Upper lobe of right lung (tissue), 1 donor: ENCODE results near the gene PRR5L. TPM values are rescaled to one million over a fixed set of nuclear protein-coding genes. Genes with fewer than 3 reads are reported as not detected.
A peak's percentile ranks its signal among the peaks of the same experiment; 100 is the strongest.

Experiments
- ATAC-seq: fragments of 200-7000 bp; cut with Tn5 transposase; one replicate; pipeline ENCODE4 v1.9.1; 2020; ENCODE audit warnings: mild to moderate bottlenecking, moderate library complexity
- DNase-seq: peaks from one replicate; pipeline ENCODE4 v3.0.0-alpha.2; 2020
- H3K27ac ChIP-seq: fragments of 200-600 bp; one replicate; pipeline ENCODE4 v1.8.0; 2022
- H3K27me3 ChIP-seq: fragments of 200-600 bp; one replicate; pipeline ENCODE4 v1.8.0; 2022; ENCODE audit warnings: mild to moderate bottlenecking
- H3K36me3 ChIP-seq: fragments of 200-600 bp; one replicate; pipeline ENCODE4 v1.8.0; 2022
- H3K4me1 ChIP-seq: fragments of 200-600 bp; one replicate; pipeline ENCODE4 v1.8.0; 2022
- H3K4me3 ChIP-seq: fragments of 200-600 bp; one replicate; pipeline ENCODE4 v1.8.0; 2022; ENCODE audit warnings: mild to moderate bottlenecking
- H3K9me3 ChIP-seq: fragments of 200-600 bp; one replicate; pipeline ENCODE4 v1.8.0; 2022
- CTCF ChIP-seq: fragments of 200-600 bp; IDR thresholded peaks from one replicate; pipeline ENCODE4 v1.8.0; 2022; ENCODE audit warnings: antibody characterized with exemption
- intact Hi-C: fragments of 100-400 bp; cut with DNase I; formaldehyde crosslinking; loops from one replicate; pipeline ENCODE4 v1.11.0; 2022
- total RNA-seq: library from RNA; stranded (reverse); fragmentation: NEBNext Ultra II Directional; extraction: Animal tissue kit (Norgen Biotek cat#: 25700); gene quantifications from one replicate; pipeline ENCODE4 v1.2.1, GENCODE V29; 2021
- donor health status: DM: no; HTN: yes; CAD: no; lungs with severe emphysema.

The PRR5L gene
- total RNA-seq, 1 donor from 2014 or later = 24.5 TPM

DNA sequence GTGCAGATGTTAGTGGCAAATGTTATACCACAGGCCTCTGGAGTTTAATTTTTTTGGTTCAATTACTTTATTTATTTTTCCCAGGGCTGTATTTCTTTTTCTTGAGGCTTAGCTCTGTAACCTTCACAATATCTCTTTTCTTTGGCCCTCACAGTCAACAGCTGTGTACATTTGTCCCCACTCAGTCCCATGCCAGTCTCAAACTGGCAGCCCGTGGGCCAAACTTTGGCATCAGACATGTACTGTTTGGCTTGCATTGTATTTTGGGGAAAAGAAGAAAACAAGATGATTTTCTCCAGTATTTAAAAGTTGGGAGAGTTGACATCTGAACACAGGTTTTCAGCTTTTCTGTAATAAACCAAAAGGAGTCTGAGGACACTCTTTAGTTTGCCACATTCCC lies 87.1 kb downstream of the PRR5L start:
- intact Hi-C loops = no loop called here
- H3K4me3 ChIP-seq = no peak overlapping the region
- no peak for ATAC-seq
- peaks cover 19% of the 10 kb centered on the region for H3K4me1 ChIP-seq
- H3K36me3 ChIP-seq = peaks cover 5% of the 10 kb centered on the region
- no peaks in the 10 kb centered on the region for H3K27me3 ChIP-seq
- no peak for DNase-seq
- H3K27ac ChIP-seq = no peak overlapping the region
- no peaks in the 10 kb centered on the region for H3K9me3 ChIP-seq
- no peak for TF ChIP-seq CTCF

DNA sequence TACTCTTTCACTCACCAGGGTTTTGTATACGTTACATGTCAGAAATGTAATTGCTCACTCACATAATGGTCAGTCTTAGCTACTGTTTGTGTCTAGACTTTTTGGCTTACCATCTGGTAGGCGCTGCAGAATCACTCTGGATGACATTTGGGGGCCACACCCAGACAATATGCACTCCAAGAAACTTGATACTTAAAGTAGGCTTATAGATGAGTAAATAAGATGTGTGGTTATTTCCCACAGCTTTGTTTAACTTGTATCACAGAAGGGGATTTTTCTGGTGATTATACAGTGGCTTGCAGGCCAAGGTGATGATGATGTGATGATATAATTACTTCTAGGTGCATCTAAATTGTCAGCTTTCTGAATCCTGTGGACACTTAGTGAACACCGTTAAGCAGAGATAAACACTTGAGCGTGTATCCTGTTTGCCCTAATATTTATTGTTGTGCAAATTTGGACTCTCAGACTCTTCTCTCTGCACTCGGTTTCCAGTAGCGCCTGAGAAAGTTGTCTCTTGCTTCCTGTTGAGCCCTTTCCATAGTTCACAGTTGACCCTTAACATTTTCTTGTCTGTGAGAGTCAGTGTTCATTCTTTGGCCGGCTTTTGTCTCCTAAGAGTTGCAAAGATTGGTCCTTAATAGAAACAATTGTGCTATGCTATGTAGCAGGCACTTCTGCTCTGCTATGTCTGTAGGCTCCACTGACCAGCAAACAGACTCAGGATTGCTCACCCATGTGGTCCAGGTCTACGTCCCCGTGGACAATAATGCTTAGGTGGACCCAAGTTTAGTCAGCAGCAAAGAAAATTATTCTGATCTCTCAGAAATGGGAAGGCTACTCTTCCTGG lies 89.3 kb downstream of the PRR5L start:
- DNase-seq (no peak), ATAC-seq (no peak)
- Histone ChIP-seq H3K9me3 (no peaks in the 10 kb centered on the region), H3K4me1 (peaks cover 10% of the 10 kb centered on the region), H3K27me3 (no peaks in the 10 kb centered on the region), H3K4me3 (no peak overlapping the region), H3K36me3 (no peaks in the 10 kb centered on the region), H3K27ac (no peak overlapping the region)
- no peak for TF ChIP-seq CTCF
- intact Hi-C loops = no loop called here

DNA sequence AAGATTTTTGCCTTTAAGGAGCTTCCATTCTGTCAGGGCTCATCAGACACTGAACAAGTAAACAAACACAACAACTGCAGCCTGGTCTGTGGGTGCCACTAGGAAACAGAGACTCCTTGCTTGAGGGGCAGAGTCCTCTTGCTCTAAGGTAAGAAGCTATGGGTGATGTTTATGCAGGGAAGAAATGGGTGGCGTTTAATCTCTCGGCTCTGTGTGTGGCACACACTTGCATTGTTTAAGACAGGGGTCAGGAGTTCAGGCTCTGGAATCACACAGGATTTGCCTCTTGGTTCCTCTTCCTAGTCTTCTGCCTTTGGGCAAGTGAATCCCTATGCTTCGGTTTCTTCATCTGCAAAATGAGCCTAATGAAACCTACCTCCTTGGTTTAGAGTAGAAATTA lies 90.3 kb downstream of the PRR5L start:
- DNase-seq = no peak
- TF ChIP-seq CTCF = no peak
- no peaks in the 10 kb centered on the region for H3K9me3 ChIP-seq
- H3K4me3 ChIP-seq = no peak overlapping the region
- ATAC-seq = peak; percentile 27
- H3K27ac ChIP-seq = no peak overlapping the region
- H3K27me3 ChIP-seq = no peaks in the 10 kb centered on the region
- H3K36me3 ChIP-seq = no peaks in the 10 kb centered on the region
- peaks cover 6% of the 10 kb centered on the region for H3K4me1 ChIP-seq
- intact Hi-C loops = no loop called here

DNA sequence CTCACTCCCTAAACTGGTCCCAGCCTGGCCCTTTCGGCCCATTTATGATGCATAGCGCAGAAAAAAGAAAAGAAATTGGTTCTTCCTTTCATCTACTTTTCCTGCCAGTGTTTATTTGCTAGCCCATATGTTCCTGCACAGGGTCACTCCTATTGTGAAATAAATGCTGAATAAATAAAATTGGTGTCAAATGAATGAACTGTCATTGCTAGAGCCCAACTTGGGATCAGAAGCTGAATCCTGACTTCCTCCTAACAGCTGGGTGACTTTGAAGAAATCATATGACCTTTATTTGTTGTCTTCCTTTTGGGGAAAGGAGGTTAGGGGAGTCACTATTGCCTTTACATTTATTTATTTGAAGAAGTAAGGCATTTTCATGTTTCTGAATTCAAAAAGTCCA lies 92.0 kb downstream of the PRR5L start:
- Histone ChIP-seq H3K27ac (no peak overlapping the region), H3K27me3 (no peaks in the 10 kb centered on the region), H3K9me3 (no peaks in the 10 kb centered on the region), H3K4me3 (no peak overlapping the region), H3K4me1 (peaks cover 6% of the 10 kb centered on the region), H3K36me3 (no peaks in the 10 kb centered on the region)
- intact Hi-C loops = no loop called here
- DNase-seq = no peak
- TF ChIP-seq CTCF = no peak
- no peak for ATAC-seq

- no peak for ATAC-seq
- no peak for TF ChIP-seq CTCF
- DNase-seq = no peak
- Histone ChIP-seq H3K27ac (no peak overlapping the region), H3K27me3 (no peaks in the 10 kb centered on the region), H3K4me1 (peaks cover 6% of the 10 kb centered on the region), H3K4me3 (no peak overlapping the region), H3K9me3 (no peaks in the 10 kb centered on the region), H3K36me3 (no peaks in the 10 kb centered on the region)
- intact Hi-C loops = no loop called here
Measured at GRCh38 chr11:36388951-36389350, 92.9 kb downstream of the PRR5L start.
